ENCODE results near the gene BTK.

DNA sequence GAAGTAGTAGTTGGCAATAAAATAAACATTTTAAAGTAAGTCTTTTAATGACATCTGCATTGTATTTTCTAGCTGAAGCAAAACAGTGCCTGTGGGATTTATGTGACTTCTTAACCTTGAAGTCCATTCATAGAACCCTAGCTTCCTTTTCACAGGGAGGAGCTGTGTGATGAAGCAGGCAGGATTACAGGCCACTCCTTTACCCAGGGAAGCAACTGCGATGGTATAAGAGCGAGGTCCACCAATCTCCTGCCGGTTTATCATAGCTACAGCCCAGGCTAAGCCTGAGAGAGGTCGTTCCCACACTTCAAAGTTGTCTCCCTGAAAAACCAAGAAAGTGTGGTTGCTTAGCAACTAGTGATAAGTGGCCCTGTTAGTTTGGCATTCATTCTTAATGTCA, 11.8 kb upstream of the BTK start:
- TF ChIP-seq, protein P1, sequence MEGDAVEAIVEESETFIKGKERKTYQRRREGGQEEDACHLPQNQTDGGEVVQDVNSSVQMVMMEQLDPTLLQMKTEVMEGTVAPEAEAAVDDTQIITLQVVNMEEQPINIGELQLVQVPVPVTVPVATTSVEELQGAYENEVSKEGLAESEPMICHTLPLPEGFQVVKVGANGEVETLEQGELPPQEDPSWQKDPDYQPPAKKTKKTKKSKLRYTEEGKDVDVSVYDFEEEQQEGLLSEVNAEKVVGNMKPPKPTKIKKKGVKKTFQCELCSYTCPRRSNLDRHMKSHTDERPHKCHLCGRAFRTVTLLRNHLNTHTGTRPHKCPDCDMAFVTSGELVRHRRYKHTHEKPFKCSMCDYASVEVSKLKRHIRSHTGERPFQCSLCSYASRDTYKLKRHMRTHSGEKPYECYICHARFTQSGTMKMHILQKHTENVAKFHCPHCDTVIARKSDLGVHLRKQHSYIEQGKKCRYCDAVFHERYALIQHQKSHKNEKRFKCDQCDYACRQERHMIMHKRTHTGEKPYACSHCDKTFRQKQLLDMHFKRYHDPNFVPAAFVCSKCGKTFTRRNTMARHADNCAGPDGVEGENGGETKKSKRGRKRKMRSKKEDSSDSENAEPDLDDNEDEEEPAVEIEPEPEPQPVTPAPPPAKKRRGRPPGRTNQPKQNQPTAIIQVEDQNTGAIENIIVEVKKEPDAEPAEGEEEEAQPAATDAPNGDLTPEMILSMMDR (IDR thresholded peaks at IDR 0.05), result no peak
- TF ChIP-seq POLR2A (IDR thresholded peaks at IDR 0.05) (no peak), POLR2AphosphoS5 (IDR thresholded peaks at IDR 0.05) (no peak)

All from prostate gland (tissue), 2 donors.